ENCODE measurements around the gene DOK7.

The DOK7 gene

GRCh38 chr4:3476936-3477749, 14.0 kb downstream of the DOK7 start:
- DNase-seq: no peak

GRCh38 chr4:3477750-3478430, 14.8 kb downstream of the DOK7 start:
- no peak for DNase-seq

- no peak for DNase-seq
Measured at GRCh38 chr4:3478446-3479357, 15.6 kb downstream of the DOK7 start.

GRCh38 chr4:3479358-3480101, 16.4 kb downstream of the DOK7 start:
- no peak for DNase-seq

- peak; percentile 8 to 52 for DNase-seq
Measured at GRCh38 chr4:3480528-3481112, 17.5 kb downstream of the DOK7 start.

- DNase-seq: no peak
Measured at GRCh38 chr4:3481113-3481531, 18.0 kb downstream of the DOK7 start.

GRCh38 chr4:3481783-3482393, 18.8 kb downstream of the DOK7 start:
- DNase-seq: no peak

GRCh38 chr4:3482707-3483106, 19.6 kb downstream of the DOK7 start:
- DNase-seq: no peak

- no peak for DNase-seq
Measured at GRCh38 chr4:3483471-3483921, 20.4 kb downstream of the DOK7 start.

GRCh38 chr4:3484057-3484973, 21.2 kb downstream of the DOK7 start:
- DNase-seq: no peak

GRCh38 chr4:3485011-3485791, 22.1 kb downstream of the DOK7 start:
- no peak for DNase-seq

GRCh38 chr4:3485886-3486540, 22.9 kb downstream of the DOK7 start:
- DNase-seq: no peak

- DNase-seq: peak in 1 of 2 donors; percentile 24
Measured at GRCh38 chr4:3486541-3487540, 23.7 kb downstream of the DOK7 start.

- no peak for DNase-seq
Measured at GRCh38 chr4:3487861-3488260, 24.8 kb downstream of the DOK7 start.

GRCh38 chr4:3488820-3489219, 25.7 kb downstream of the DOK7 start:
- no peak for DNase-seq

- no peak for DNase-seq
Measured at GRCh38 chr4:3489451-3489962, 26.4 kb downstream of the DOK7 start.

GRCh38 chr4:3491681-3492405, 28.7 kb downstream of the DOK7 start:
- no peak for DNase-seq

Data from hippocampal formation (tissue), 2 donors.